ENCODE measurements around the gene ASF1A. TPM values are rescaled to one million over a fixed set of nuclear protein-coding genes. Genes with fewer than 3 reads are reported as not detected.

Gene ASF1A
- total and polyA plus RNA-seq, 9 of the 15 experiments (the other 6 are each of a cell fraction or from before 2014, with no cell fraction given) = 31.5 to 45.3 (median 34.8) TPM

DNA sequence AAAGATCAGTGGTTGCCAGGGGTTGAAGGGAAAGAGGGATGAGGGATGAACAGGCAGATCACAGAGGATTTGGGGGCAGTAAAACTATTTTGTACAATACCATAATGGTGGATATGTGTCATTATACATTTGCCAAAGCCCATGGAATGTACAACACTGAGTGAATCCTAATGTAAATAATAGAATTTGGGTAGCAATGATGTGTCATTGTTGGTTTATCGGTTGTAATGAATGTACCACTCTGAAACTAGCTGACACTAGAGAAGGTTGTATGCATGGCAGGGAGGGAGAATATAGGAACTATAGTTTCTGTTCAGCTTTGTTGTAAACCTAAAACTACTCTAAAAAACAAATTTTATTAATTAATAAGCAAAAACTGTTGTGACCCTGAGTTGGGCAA, 17.8 kb upstream of the ASF1A start (continued):
- TF ChIP-seq, protein P1, sequence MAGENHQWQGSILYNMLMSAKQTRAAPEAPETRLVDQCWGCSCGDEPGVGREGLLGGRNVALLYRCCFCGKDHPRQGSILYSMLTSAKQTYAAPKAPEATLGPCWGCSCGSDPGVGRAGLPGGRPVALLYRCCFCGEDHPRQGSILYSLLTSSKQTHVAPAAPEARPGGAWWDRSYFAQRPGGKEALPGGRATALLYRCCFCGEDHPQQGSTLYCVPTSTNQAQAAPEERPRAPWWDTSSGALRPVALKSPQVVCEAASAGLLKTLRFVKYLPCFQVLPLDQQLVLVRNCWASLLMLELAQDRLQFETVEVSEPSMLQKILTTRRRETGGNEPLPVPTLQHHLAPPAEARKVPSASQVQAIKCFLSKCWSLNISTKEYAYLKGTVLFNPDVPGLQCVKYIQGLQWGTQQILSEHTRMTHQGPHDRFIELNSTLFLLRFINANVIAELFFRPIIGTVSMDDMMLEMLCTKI (IDR thresholded peaks at IDR 0.05; ENCODE audit: partially characterized antibody) = no peak
- TF ChIP-seq, protein P2, sequence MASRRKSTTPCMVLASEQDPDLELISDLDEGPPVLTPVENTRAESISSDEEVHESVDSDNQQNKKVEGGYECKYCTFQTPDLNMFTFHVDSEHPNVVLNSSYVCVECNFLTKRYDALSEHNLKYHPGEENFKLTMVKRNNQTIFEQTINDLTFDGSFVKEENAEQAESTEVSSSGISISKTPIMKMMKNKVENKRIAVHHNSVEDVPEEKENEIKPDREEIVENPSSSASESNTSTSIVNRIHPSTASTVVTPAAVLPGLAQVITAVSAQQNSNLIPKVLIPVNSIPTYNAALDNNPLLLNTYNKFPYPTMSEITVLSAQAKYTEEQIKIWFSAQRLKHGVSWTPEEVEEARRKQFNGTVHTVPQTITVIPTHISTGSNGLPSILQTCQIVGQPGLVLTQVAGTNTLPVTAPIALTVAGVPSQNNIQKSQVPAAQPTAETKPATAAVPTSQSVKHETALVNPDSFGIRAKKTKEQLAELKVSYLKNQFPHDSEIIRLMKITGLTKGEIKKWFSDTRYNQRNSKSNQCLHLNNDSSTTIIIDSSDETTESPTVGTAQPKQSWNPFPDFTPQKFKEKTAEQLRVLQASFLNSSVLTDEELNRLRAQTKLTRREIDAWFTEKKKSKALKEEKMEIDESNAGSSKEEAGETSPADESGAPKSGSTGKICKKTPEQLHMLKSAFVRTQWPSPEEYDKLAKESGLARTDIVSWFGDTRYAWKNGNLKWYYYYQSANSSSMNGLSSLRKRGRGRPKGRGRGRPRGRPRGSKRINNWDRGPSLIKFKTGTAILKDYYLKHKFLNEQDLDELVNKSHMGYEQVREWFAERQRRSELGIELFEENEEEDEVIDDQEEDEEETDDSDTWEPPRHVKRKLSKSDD (conservative IDR thresholded peaks at IDR 0.05; ENCODE audit: low read length) = no peak
- TF ChIP-seq CC2D1A (IDR thresholded peaks at IDR 0.05) (no peak), JUND (IDR thresholded peaks at IDR 0.05; ENCODE audit: borderline replicate concordance, low read depth, low read length) (no peak), JUND (tag; IDR thresholded peaks at IDR 0.05; ENCODE audit: borderline replicate concordance, low read depth, low read length) (no peak), HDAC3 (IDR thresholded peaks at IDR 0.05; ENCODE audit: borderline replicate concordance, partially characterized antibody) (no peak)
- TF ChIP-seq, protein P3, sequence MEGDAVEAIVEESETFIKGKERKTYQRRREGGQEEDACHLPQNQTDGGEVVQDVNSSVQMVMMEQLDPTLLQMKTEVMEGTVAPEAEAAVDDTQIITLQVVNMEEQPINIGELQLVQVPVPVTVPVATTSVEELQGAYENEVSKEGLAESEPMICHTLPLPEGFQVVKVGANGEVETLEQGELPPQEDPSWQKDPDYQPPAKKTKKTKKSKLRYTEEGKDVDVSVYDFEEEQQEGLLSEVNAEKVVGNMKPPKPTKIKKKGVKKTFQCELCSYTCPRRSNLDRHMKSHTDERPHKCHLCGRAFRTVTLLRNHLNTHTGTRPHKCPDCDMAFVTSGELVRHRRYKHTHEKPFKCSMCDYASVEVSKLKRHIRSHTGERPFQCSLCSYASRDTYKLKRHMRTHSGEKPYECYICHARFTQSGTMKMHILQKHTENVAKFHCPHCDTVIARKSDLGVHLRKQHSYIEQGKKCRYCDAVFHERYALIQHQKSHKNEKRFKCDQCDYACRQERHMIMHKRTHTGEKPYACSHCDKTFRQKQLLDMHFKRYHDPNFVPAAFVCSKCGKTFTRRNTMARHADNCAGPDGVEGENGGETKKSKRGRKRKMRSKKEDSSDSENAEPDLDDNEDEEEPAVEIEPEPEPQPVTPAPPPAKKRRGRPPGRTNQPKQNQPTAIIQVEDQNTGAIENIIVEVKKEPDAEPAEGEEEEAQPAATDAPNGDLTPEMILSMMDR (IDR thresholded peaks at IDR 0.05 in 2 of 3, conservative IDR thresholded peaks at IDR 0.05 in 1 of 3; ENCODE audit: insufficient read depth in 2 of 3, low read depth in 1 of 3, low read length in 3 of 3) = no peak
